ENCODE measurements around the gene OIT3. TPM values are rescaled to one million over a fixed set of nuclear protein-coding genes. Genes with fewer than 3 reads are reported as not detected.

OIT3 gene
- total and polyA plus RNA-seq, 2 of the 4 experiments (the other 2 are of a cell fraction) = not detected

DNA sequence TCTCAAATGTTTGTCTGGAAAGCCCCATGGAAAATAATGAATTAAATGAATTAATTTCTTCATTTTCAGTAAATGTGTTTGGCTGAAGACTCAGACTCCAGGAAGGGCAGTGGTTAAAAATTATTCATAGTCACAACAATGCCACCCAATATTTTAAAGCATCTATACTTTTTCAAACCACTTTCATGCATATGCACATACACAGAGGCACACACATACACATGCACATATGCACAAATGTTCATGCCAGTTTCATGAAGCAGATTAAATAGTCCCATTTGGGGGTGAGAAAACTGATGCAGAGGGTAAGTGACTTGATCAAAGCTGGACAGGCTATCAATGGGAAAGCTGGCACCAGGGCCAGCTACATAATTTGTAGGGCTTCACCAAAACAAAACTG is 62.5 kb downstream of the OIT3 start:
- H4K20me1 ChIP-seq (ENCODE audit: insufficient read depth, low read length) = no peaks in the 10 kb centered on the region
- dilution Hi-C loops (cut with HindIII; ENCODE audit: low sequenced_read_pairs, unreplicated experiment) = no loop called here

More for the DNA sequence above, 62.5 kb downstream of the OIT3 start:
- Histone ChIP-seq H2BK5ac (ENCODE audit: low read depth, low read length, poor library complexity, severe bottlenecking) (no peak overlapping the region), H3K9me1 (ENCODE audit: insufficient read depth, low read length) (no peaks in the 10 kb centered on the region), H3K4me1 (ENCODE audit: control insufficient read depth, insufficient read depth, low read length) (no peaks in the 10 kb centered on the region), H3K27me3 (ENCODE audit: control insufficient read depth, insufficient read depth, low read length) (peaks cover 24% of the 10 kb centered on the region), H2BK20ac (ENCODE audit: low read depth, low read length) (no peak overlapping the region), H3K9me3 (ENCODE audit: control insufficient read depth, insufficient read depth, low read length) (no peaks in the 10 kb centered on the region; the same call in 1 of the 2 replicates), H2AK9ac (replicated peaks; ENCODE audit: low read depth, low read length, poor library complexity) (no peak overlapping the region), H4K8ac (ENCODE audit: low read depth in 2 of 2, low read length in 2 of 2) (no peak overlapping the region), H3K18ac (ENCODE audit: low read depth, low read length) (no peak overlapping the region), H3K56ac (ENCODE audit: extremely low read depth, insufficient read depth, low read length) (no peak overlapping the region), H2BK15ac (ENCODE audit: low read depth, low read length) (no peak overlapping the region), H3K14ac (replicated peaks; ENCODE audit: low read depth, low read length) (no peak overlapping the region), H3K23ac (ENCODE audit: low read depth, low read length) (no peak overlapping the region), H3K4me3 (ENCODE audit: insufficient read depth, low read depth, low read length) (no peak overlapping the region), H3K9ac (ENCODE audit: low read depth, low read length) (no peak overlapping the region), H4K91ac (ENCODE audit: insufficient read depth, low read depth, low read length) (no peak overlapping the region), H2AK5ac (ENCODE audit: low read depth, low read length) (no peak overlapping the region), H3K4ac (ENCODE audit: low read depth, low read length) (no peak overlapping the region), H2BK120ac (ENCODE audit: low read depth, low read length) (no peak overlapping the region), H2AFZ (replicated peaks; ENCODE audit: low read length, poor library complexity) (no peak overlapping the region), H3K4me2 (ENCODE audit: low read depth, low read length) (no peak overlapping the region), H3K27ac (ENCODE audit: insufficient read depth, low read length) (no peak overlapping the region), H3K79me1 (ENCODE audit: low read depth in 1 of 2, low read length in 2 of 2) (no peaks in the 10 kb centered on the region), H4K5ac (ENCODE audit: low read depth, low read length) (no peak overlapping the region), H3K36me3 (ENCODE audit: control insufficient read depth, insufficient read depth, low read length) (no peaks in the 10 kb centered on the region)
- ChIA-PET POLR2A (ENCODE audit: unreplicated experiment) (no interaction called here), CTCF (interaction anchor here (1.0 kb wide), 1 partner anchor 16 kb away, joined by 3 read pairs; no protein-coding TSS in a partner anchor)
- intact Hi-C loops (cut with micrococcal nuclease) = no loop called here
- TF ChIP-seq BHLHE40 (IDR thresholded peaks at IDR 0.05; ENCODE audit: low read depth, low read length) (no peak), CHD1 (IDR thresholded peaks at IDR 0.05; ENCODE audit: low read depth, low read length) (no peak), SMC3 (IDR thresholded peaks at IDR 0.05; ENCODE audit: low read depth, low read length) (no peak), MAZ (IDR thresholded peaks at IDR 0.05; ENCODE audit: borderline replicate concordance, low read depth, low read length) (no peak), POLR2A (IDR thresholded peaks at IDR 0.05; ENCODE audit: low read depth, low read length) (no peak), FOS (IDR thresholded peaks at IDR 0.05; ENCODE audit: low read depth, low read length) (no peak), CEBPB (IDR thresholded peaks at IDR 0.05; ENCODE audit: low read depth, low read length) (no peak), RAD21 (IDR thresholded peaks at IDR 0.05; ENCODE audit: low read length) (no peak), MXI1 (IDR thresholded peaks at IDR 0.05; ENCODE audit: borderline replicate concordance, low read depth, low read length) (no peak), RFX5 (IDR thresholded peaks at IDR 0.05; ENCODE audit: low read depth, low read length) (no peak), RCOR1 (IDR thresholded peaks at IDR 0.05; ENCODE audit: insufficient replicate concordance, low read length) (no peak)
- TF ChIP-seq, protein P1, sequence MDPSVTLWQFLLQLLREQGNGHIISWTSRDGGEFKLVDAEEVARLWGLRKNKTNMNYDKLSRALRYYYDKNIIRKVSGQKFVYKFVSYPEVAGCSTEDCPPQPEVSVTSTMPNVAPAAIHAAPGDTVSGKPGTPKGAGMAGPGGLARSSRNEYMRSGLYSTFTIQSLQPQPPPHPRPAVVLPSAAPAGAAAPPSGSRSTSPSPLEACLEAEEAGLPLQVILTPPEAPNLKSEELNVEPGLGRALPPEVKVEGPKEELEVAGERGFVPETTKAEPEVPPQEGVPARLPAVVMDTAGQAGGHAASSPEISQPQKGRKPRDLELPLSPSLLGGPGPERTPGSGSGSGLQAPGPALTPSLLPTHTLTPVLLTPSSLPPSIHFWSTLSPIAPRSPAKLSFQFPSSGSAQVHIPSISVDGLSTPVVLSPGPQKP (IDR thresholded peaks at IDR 0.05; ENCODE audit: borderline replicate concordance, low read depth, low read length) = no peak
- TF ChIP-seq, protein P2, sequence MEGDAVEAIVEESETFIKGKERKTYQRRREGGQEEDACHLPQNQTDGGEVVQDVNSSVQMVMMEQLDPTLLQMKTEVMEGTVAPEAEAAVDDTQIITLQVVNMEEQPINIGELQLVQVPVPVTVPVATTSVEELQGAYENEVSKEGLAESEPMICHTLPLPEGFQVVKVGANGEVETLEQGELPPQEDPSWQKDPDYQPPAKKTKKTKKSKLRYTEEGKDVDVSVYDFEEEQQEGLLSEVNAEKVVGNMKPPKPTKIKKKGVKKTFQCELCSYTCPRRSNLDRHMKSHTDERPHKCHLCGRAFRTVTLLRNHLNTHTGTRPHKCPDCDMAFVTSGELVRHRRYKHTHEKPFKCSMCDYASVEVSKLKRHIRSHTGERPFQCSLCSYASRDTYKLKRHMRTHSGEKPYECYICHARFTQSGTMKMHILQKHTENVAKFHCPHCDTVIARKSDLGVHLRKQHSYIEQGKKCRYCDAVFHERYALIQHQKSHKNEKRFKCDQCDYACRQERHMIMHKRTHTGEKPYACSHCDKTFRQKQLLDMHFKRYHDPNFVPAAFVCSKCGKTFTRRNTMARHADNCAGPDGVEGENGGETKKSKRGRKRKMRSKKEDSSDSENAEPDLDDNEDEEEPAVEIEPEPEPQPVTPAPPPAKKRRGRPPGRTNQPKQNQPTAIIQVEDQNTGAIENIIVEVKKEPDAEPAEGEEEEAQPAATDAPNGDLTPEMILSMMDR (conservative IDR thresholded peaks at IDR 0.05; ENCODE audit: low read depth, low read length) = no peak
- TF ChIP-seq, protein P3, sequence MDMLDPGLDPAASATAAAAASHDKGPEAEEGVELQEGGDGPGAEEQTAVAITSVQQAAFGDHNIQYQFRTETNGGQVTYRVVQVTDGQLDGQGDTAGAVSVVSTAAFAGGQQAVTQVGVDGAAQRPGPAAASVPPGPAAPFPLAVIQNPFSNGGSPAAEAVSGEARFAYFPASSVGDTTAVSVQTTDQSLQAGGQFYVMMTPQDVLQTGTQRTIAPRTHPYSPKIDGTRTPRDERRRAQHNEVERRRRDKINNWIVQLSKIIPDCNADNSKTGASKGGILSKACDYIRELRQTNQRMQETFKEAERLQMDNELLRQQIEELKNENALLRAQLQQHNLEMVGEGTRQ (IDR thresholded peaks at IDR 0.05; ENCODE audit: low read depth, low read length) = no peak
- DNase-seq = no peak
- ATAC-seq (ENCODE audit: low read depth) = no peak
- BruUV-seq (replicated peaks) = no TSS peak
- in situ Hi-C loops (cut with MboI; ENCODE audit: low sequenced_read_pairs) = no loop called here
